ENCODE measurements around the gene TMC8. TPM values are rescaled to one million over a fixed set of nuclear protein-coding genes. Genes with fewer than 3 reads are reported as not detected.

TMC8 gene
- total and polyA plus RNA-seq, 2 donors from 2014 or later: 1.0 to 35.9 TPM

DNA sequence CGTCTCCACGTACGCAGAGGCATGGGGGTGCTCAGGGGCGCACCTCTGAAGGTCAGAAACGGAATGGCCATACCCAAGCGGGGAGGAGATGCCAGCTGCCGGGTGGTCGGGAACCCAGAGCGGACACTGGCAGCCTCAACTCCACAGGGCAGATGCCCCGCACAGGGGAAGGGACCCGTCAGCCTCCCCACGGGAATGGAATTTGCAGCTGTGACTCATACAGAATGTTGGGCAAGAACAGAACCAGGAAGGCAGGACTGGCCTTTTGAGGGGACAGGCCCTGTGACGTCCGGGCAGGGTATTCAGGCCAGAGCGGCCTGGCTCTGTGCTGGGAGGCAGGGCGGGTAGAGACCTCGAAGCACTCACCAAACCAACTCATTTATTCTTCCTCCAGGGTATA is 48.8 kb downstream of the TMC8 start:
- Histone ChIP-seq H3K36me3 (ENCODE audit: control insufficient read depth in 2 of 3, insufficient read depth in 3 of 3, low read length in 3 of 3) (no peaks in the 10 kb centered on the region), H3K27ac (ENCODE audit: low read depth in 2 of 2, low read length in 2 of 2) (peak overlapping the region; percentile 76 to 82), H3K9ac (ENCODE audit: low read length in 3 of 3) (no peak overlapping the region), H3K4me1 (ENCODE audit: control insufficient read depth in 2 of 3, insufficient read depth in 2 of 3, low read depth in 1 of 3, low read length in 3 of 3) (peaks cover 0 to 52% (median 30%) of the 10 kb centered on the region in 3 donors), H3K27me3 (ENCODE audit: control insufficient read depth, insufficient read depth, low read length) (no peaks in the 10 kb centered on the region), H3K4me3 (ENCODE audit: low read length in 3 of 3) (no peak overlapping the region), H3K9me3 (ENCODE audit: control insufficient read depth in 2 of 3, insufficient read depth in 1 of 3, low read length in 3 of 3) (no peaks in the 10 kb centered on the region)
- TF ChIP-seq, protein P1, sequence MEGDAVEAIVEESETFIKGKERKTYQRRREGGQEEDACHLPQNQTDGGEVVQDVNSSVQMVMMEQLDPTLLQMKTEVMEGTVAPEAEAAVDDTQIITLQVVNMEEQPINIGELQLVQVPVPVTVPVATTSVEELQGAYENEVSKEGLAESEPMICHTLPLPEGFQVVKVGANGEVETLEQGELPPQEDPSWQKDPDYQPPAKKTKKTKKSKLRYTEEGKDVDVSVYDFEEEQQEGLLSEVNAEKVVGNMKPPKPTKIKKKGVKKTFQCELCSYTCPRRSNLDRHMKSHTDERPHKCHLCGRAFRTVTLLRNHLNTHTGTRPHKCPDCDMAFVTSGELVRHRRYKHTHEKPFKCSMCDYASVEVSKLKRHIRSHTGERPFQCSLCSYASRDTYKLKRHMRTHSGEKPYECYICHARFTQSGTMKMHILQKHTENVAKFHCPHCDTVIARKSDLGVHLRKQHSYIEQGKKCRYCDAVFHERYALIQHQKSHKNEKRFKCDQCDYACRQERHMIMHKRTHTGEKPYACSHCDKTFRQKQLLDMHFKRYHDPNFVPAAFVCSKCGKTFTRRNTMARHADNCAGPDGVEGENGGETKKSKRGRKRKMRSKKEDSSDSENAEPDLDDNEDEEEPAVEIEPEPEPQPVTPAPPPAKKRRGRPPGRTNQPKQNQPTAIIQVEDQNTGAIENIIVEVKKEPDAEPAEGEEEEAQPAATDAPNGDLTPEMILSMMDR (IDR thresholded peaks at IDR 0.05; ENCODE audit: borderline replicate concordance, extremely low read depth, insufficient read depth): no peak
- peak in 1 of 5 donors; percentile 91 for DNase-seq
- no peak for FAIRE-seq
- intact Hi-C loops (cut with DNase I): loop anchor here (10.0 kb wide), 1 partner anchor 65 kb away; no protein-coding TSS in a partner anchor

DNA sequence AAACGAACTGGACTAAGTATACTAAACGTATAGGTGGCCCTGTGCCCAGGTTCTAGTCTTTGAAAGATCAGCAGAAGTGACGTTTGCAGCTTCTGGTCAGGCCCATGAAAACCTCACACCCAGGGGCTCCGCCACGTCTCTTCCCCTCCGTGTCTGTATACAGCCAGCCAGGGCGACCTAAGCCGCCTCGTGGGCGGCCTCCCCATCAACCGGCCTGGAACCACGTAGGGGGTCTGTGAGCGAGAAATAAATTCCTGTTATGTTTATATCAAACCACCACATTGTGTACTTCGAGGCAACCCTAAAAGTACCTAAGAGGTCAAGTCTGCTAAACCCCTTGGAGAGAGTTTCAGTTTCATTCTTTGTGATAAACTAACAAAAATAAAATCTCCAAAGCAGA is 49.5 kb downstream of the TMC8 start:
- Histone ChIP-seq H3K27ac (ENCODE audit: low read depth in 2 of 2, low read length in 2 of 2) (peak overlapping the region; percentile 76 to 82), H3K4me1 (ENCODE audit: control insufficient read depth in 2 of 3, insufficient read depth in 2 of 3, low read depth in 1 of 3, low read length in 3 of 3) (peaks cover 0 to 45% (median 31%) of the 10 kb centered on the region in 3 donors), H3K27me3 (ENCODE audit: control insufficient read depth, insufficient read depth, low read length) (no peaks in the 10 kb centered on the region), H3K36me3 (ENCODE audit: control insufficient read depth in 2 of 3, insufficient read depth in 3 of 3, low read length in 3 of 3) (no peaks in the 10 kb centered on the region), H3K4me3 (ENCODE audit: low read length in 3 of 3) (peak overlapping the region in 1 of 3 donors; percentile 35), H3K9me3 (ENCODE audit: control insufficient read depth in 2 of 3, insufficient read depth in 1 of 3, low read length in 3 of 3) (no peaks in the 10 kb centered on the region), H3K9ac (ENCODE audit: low read length in 3 of 3) (peak overlapping the region in 1 of 3 donors; percentile 34)
- DNase-seq: no peak
- no peak for FAIRE-seq
- TF ChIP-seq, protein P1 (IDR thresholded peaks at IDR 0.05; ENCODE audit: borderline replicate concordance, extremely low read depth, insufficient read depth): no peak
- intact Hi-C loops (cut with DNase I): no loop called here

DNA sequence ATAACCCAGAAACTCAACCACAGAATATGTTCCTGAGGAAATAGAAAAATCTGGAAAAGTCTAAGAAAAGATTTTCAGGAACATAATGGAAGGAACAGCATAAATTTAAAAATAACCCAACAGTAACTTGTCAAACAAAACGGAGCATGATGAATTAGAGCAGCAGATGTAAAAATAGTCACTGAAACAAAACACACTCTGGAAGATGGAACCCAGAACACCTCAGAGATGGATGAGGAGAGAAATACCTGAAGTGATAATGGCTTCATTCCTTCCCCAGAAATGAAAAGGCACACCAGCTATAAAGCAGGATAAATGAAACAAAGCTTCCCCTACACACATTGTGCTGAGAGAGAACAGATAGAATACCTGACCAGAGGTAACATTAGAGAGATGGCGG is 49.9 kb downstream of the TMC8 start:
- H3K27me3 ChIP-seq (ENCODE audit: control insufficient read depth, insufficient read depth, low read length): no peaks in the 10 kb centered on the region
- DNase-seq: no peak
- TF ChIP-seq, protein P1 (IDR thresholded peaks at IDR 0.05; ENCODE audit: borderline replicate concordance, extremely low read depth, insufficient read depth): no peak
- H3K4me1 ChIP-seq (ENCODE audit: control insufficient read depth in 2 of 3, insufficient read depth in 2 of 3, low read depth in 1 of 3, low read length in 3 of 3): peaks cover 0 to 41% (median 27%) of the 10 kb centered on the region in 3 donors
- H3K27ac ChIP-seq (ENCODE audit: low read depth in 2 of 2, low read length in 2 of 2): peak overlapping the region in 1 of 2 donors; percentile 82
- H3K9me3 ChIP-seq (ENCODE audit: control insufficient read depth in 2 of 3, insufficient read depth in 1 of 3, low read length in 3 of 3): no peaks in the 10 kb centered on the region
- FAIRE-seq: no peak
- H3K9ac ChIP-seq (ENCODE audit: low read length in 3 of 3): no peak overlapping the region
- intact Hi-C loops (cut with DNase I): no loop called here
- no peak overlapping the region for H3K4me3 ChIP-seq (ENCODE audit: low read length in 3 of 3)
- H3K36me3 ChIP-seq (ENCODE audit: control insufficient read depth in 2 of 3, insufficient read depth in 3 of 3, low read length in 3 of 3): no peaks in the 10 kb centered on the region

DNA sequence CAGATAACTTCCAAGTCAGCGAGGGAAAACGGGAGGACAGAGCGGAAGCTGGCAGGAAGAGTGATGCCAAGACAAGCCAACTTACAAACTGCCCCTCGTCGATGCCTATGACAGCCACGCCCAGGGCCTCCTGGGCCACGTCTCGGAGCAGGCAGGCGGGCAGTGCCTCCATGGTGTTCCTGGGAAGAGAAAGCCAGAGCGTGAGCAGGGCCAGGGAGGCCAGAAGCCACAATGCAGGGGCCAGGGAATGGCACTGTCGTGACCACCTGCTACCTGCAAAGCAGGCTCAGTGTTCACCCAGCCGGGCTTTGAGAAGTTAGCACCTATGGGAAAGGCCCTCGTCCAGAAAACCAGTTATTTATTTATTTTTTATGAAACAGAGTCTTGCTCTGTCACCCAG is 51.9 kb downstream of the TMC8 start:
- TF ChIP-seq, protein P1 (IDR thresholded peaks at IDR 0.05; ENCODE audit: borderline replicate concordance, extremely low read depth, insufficient read depth): no peak
- no peaks in the 10 kb centered on the region for H3K27me3 ChIP-seq (ENCODE audit: control insufficient read depth, insufficient read depth, low read length)
- FAIRE-seq (no peak), DNase-seq (no peak)
- no peak overlapping the region for H3K4me3 ChIP-seq (ENCODE audit: low read length in 3 of 3)
- no peak overlapping the region for H3K27ac ChIP-seq (ENCODE audit: low read depth in 2 of 2, low read length in 2 of 2)
- H3K36me3 ChIP-seq (ENCODE audit: control insufficient read depth in 2 of 3, insufficient read depth in 3 of 3, low read length in 3 of 3): no peaks in the 10 kb centered on the region
- intact Hi-C loops (cut with DNase I): no loop called here
- H3K9me3 ChIP-seq (ENCODE audit: control insufficient read depth in 2 of 3, insufficient read depth in 1 of 3, low read length in 3 of 3): no peaks in the 10 kb centered on the region
- no peak overlapping the region for H3K9ac ChIP-seq (ENCODE audit: low read length in 3 of 3)
- peaks cover 0 to 24% (median 18%) of the 10 kb centered on the region in 3 donors for H3K4me1 ChIP-seq (ENCODE audit: control insufficient read depth in 2 of 3, insufficient read depth in 2 of 3, low read depth in 1 of 3, low read length in 3 of 3)

Measured in kidney (tissue), 14 donors.